ENCODE results near the gene POGZ. TPM values are rescaled to one million over a fixed set of nuclear protein-coding genes. Genes with fewer than 3 reads are reported as not detected.
A peak's percentile ranks its signal among the peaks of the same experiment; 100 is the strongest.
"Not testable (repeated sequence)": the region's sequence is repeated elsewhere in the genome, so short reads cannot be mapped to it uniquely, and the experiment has no call there.

POGZ gene
- total RNA-seq, 1 donor: 41.0 TPM

GRCh38 chr1:151401125-151401788, 58.0 kb downstream of the POGZ start:
- TF ChIP-seq, protein P1, sequence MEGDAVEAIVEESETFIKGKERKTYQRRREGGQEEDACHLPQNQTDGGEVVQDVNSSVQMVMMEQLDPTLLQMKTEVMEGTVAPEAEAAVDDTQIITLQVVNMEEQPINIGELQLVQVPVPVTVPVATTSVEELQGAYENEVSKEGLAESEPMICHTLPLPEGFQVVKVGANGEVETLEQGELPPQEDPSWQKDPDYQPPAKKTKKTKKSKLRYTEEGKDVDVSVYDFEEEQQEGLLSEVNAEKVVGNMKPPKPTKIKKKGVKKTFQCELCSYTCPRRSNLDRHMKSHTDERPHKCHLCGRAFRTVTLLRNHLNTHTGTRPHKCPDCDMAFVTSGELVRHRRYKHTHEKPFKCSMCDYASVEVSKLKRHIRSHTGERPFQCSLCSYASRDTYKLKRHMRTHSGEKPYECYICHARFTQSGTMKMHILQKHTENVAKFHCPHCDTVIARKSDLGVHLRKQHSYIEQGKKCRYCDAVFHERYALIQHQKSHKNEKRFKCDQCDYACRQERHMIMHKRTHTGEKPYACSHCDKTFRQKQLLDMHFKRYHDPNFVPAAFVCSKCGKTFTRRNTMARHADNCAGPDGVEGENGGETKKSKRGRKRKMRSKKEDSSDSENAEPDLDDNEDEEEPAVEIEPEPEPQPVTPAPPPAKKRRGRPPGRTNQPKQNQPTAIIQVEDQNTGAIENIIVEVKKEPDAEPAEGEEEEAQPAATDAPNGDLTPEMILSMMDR (IDR thresholded peaks at IDR 0.05; ENCODE audit: insufficient read depth, low read length): no peak
- peak overlapping the region; percentile 96 for H3K4me3 ChIP-seq (ENCODE audit: low read depth, low read length)
- DNase-seq (ENCODE audit: low read depth): peak; percentile 20

- DNase-seq (ENCODE audit: low read depth): peak; percentile 96
- H3K4me3 ChIP-seq (ENCODE audit: low read depth, low read length): peak within 1 kb of the TSS; percentile 96
- TF ChIP-seq, protein P1 (IDR thresholded peaks at IDR 0.05; ENCODE audit: insufficient read depth, low read length): no peak
Measured at GRCh38 chr1:151399324-151400171, 59.7 kb downstream of the POGZ start, which contains the start of gene PSMB4. Gene PSMB4, plus strand, starts transcription at chr1:151399573. Its CDS starts 15 bp downstream, at chr1:151399588.

DNA sequence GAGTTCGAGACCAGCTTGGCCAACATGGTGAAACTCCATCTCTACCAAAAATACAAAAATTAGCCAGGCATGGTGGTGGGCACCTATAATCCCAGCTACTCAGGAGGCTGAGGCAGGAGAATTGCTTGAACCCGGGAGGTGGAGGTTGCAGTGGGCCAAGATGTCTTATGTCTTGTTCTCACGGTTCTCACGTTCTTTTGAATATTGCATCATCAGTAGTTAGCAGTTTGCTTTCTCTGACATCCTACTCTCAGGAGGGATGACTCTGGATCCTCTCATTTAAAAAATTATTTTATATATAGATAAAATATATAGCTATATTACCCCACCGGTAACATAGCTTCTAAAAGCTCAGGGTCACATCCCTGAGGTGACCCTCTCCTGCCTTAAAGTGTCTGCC, 63.0 kb downstream of the POGZ start:
- not testable (repeated sequence) for DNase-seq (ENCODE audit: low read depth)

GRCh38 chr1:151393583-151393982, 65.7 kb downstream of the POGZ start:
- no peak for DNase-seq (ENCODE audit: low read depth)
- TF ChIP-seq, protein P1 (IDR thresholded peaks at IDR 0.05; ENCODE audit: insufficient read depth, low read length): no peak
- no peak overlapping the region for H3K4me3 ChIP-seq (ENCODE audit: low read depth, low read length)

More for the DNA sequence above, 63.0 kb downstream of the POGZ start:
- H3K4me3 ChIP-seq (ENCODE audit: low read depth, low read length): not testable (repeated sequence)

DNA sequence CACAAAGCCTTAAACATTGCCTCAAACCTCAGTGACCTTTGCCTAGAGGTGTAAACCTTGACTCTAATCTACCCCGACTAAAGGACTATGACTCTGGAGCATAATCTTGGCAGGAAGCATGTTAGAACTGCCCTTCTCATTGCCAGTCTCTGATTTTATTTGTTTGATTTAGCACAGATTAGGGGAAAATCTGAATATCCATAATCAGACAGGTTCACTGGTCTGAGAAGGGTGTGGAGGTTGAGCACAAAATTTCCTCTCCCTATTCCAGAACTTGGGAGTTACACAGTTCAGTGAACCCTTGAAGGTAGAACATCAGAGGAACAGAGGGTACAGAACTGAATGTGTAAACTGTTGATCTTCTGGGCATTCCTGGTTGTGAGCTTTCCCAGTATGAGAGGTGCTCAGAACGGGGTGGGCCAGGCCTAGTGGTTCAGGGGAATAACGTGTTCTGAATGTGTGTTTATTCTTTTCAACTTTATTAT, 68.2 kb downstream of the POGZ start:
- TF ChIP-seq, protein P1 (IDR thresholded peaks at IDR 0.05; ENCODE audit: insufficient read depth, low read length): no peak
- no peak for DNase-seq (ENCODE audit: low read depth)
- no peak overlapping the region for H3K4me3 ChIP-seq (ENCODE audit: low read depth, low read length)

DNA sequence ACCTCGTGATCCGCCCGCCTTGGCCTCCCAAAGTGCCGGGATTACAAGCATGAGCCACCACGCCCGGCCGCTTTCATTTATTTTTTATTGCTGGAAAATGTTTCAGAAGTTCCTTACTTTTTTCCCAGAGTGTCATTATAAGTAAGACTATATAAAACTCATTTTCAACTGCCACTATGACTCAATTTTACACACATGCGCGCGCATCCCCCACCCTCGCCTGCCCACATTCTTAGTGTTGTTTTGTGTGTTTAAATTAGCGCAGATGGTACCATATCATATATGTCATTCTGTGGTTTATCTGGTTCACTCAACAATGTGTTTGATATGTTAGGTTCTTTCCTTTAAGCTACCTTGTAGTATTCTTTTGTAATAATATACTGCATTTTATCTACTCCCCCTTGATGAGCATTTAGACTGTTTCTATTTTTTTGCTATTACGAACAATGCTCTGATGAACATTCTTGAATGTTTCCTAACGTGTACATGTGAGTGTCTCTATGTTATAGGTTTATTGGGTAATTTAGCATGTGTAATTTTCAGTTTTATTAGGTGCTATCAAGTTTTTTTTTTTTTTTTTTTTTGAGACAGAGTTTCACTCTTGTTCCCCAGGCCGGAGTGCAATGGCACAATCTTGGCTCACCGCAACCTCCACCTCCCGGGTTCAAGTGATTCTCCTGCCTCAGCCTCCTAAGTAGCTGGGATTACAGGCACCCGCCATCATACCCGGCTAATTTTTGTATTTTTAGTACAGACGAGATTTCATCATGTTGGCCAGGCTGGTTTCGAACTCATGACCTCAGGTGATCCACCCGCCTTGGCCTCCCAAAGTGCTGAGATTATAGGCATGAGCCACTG, 68.8 kb downstream of the POGZ start:
- H3K4me3 ChIP-seq (ENCODE audit: low read depth, low read length); DNase-seq (ENCODE audit: low read depth): not testable (repeated sequence)

DNA sequence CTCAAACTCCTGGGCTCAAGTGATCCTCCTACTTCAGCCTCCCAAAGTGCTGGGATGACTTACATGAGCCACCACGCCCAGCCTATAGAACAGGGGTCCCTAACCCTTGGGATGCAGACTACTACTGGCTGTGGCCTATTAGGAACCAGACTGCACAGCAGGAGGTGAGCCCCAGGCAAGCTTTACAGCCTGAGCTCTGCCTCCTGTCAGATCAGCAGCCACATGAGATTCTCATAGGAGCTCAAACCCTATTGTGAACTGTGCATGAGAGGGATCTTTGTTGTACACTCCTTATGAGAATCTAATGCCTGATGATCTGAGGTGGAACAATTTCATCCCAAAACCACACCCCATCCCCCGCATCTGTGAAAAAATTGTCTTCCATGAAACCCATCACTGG, 73.3 kb downstream of the POGZ start:
- TF ChIP-seq, protein P1 (IDR thresholded peaks at IDR 0.05; ENCODE audit: insufficient read depth, low read length): no peak
- no peak for DNase-seq (ENCODE audit: low read depth)
- H3K4me3 ChIP-seq (ENCODE audit: low read depth, low read length): no peak overlapping the region
